Stimulated activated memory B cell treated with anti-CD40 and anti-IgM and Interleukin-4, amounts not matched to agents 10 μg/mL and 1 μg/mL and 100 μg/mL, for 72 hours (primary cell): Measurements from ENCODE around the gene SLC13A4.
A peak's percentile ranks its signal among the peaks of the same experiment; 100 is the strongest.
"Not testable (repeated sequence)": the region's sequence is repeated elsewhere in the genome, so short reads cannot be mapped to it uniquely, and the experiment has no call there.

Experiments used
- ATAC-seq: fragments of 150-1000 bp; cut with Tn5 transposase; 2 replicates; pipeline ENCODE4 v1.10.0; 2021
- H3K27ac Mint-ChIP-seq: one replicate; pipeline ENCODE4 v1.8.0; 2022; ENCODE audit warnings: mild to moderate bottlenecking, mixed read lengths
- H3K27me3 Mint-ChIP-seq: one replicate; pipeline ENCODE4 v1.8.0; 2022; ENCODE audit warnings: mixed read lengths
- H3K36me3 Mint-ChIP-seq: one replicate; pipeline ENCODE4 v1.8.0; 2022; ENCODE audit warnings: mixed read lengths
- H3K4me1 Mint-ChIP-seq: one replicate; pipeline ENCODE4 v1.8.0; 2022; ENCODE audit warnings: mixed read lengths
- H3K4me3 Mint-ChIP-seq: one replicate; pipeline ENCODE4 v1.8.0; 2022; ENCODE audit warnings: mild to moderate bottlenecking, moderate library complexity, mixed read lengths
- H3K9me3 Mint-ChIP-seq: one replicate; pipeline ENCODE4 v1.8.0; 2022; ENCODE audit warnings: mixed read lengths

Gene SLC13A4

GRCh38 chr7:135737306-135737647, 9.3 kb upstream of the SLC13A4 start:
- H3K4me3 Mint-ChIP-seq, H3K9me3 Mint-ChIP-seq, ATAC-seq, H3K4me1 Mint-ChIP-seq, H3K27ac Mint-ChIP-seq, H3K36me3 Mint-ChIP-seq: not testable (repeated sequence)
- peaks cover 60% of the 10 kb centered on the region for H3K27me3 Mint-ChIP-seq

- Mint-ChIP-seq H3K36me3 (no peaks in the 10 kb centered on the region), H3K9me3 (no peaks in the 10 kb centered on the region), H3K4me1 (no peaks in the 10 kb centered on the region), H3K27me3 (peaks cover 54% of the 10 kb centered on the region), H3K4me3 (no peak overlapping the region), H3K27ac (no peak overlapping the region)
- ATAC-seq: no peak
Observed at GRCh38 chr7:135736586-135737305, 8.8 kb upstream of the SLC13A4 start.

- H3K9me3 Mint-ChIP-seq: no peaks in the 10 kb centered on the region
- ATAC-seq: no peak
- no peaks in the 10 kb centered on the region for H3K36me3 Mint-ChIP-seq
- H3K4me3 Mint-ChIP-seq: no peak overlapping the region
- H3K4me1 Mint-ChIP-seq: no peaks in the 10 kb centered on the region
- H3K27ac Mint-ChIP-seq: no peak overlapping the region
- peaks cover 47% of the 10 kb centered on the region for H3K27me3 Mint-ChIP-seq
Observed at GRCh38 chr7:135734343-135734689, 6.3 kb upstream of the SLC13A4 start.

GRCh38 chr7:135733603-135734342, 5.8 kb upstream of the SLC13A4 start:
- no peak for ATAC-seq
- H3K27ac Mint-ChIP-seq: no peak overlapping the region
- no peaks in the 10 kb centered on the region for H3K9me3 Mint-ChIP-seq
- no peak overlapping the region for H3K4me3 Mint-ChIP-seq
- H3K4me1 Mint-ChIP-seq: no peaks in the 10 kb centered on the region
- no peaks in the 10 kb centered on the region for H3K36me3 Mint-ChIP-seq
- H3K27me3 Mint-ChIP-seq: peaks cover 46% of the 10 kb centered on the region

GRCh38 chr7:135731131-135731530, 3.1 kb upstream of the SLC13A4 start:
- H3K9me3 Mint-ChIP-seq: no peaks in the 10 kb centered on the region
- no peaks in the 10 kb centered on the region for H3K36me3 Mint-ChIP-seq
- no peaks in the 10 kb centered on the region for H3K4me1 Mint-ChIP-seq
- peak; percentile 26 for ATAC-seq
- H3K4me3 Mint-ChIP-seq: no peak overlapping the region
- no peak overlapping the region for H3K27ac Mint-ChIP-seq
- peaks cover 43% of the 10 kb centered on the region for H3K27me3 Mint-ChIP-seq

- ATAC-seq: no peak
- Mint-ChIP-seq H3K27ac (no peak overlapping the region), H3K4me3 (no peak overlapping the region), H3K9me3 (no peaks in the 10 kb centered on the region), H3K36me3 (no peaks in the 10 kb centered on the region), H3K4me1 (no peaks in the 10 kb centered on the region), H3K27me3 (peaks cover 39% of the 10 kb centered on the region)
Observed at GRCh38 chr7:135729230-135729629, 1.2 kb upstream of the SLC13A4 start.

- no peaks in the 10 kb centered on the region for H3K4me1 Mint-ChIP-seq
- no peak for ATAC-seq
- H3K36me3 Mint-ChIP-seq: no peaks in the 10 kb centered on the region
- peaks cover 43% of the 10 kb centered on the region for H3K27me3 Mint-ChIP-seq
- H3K9me3 Mint-ChIP-seq: no peaks in the 10 kb centered on the region
- H3K4me3 Mint-ChIP-seq: no peak overlapping the region
- no peak overlapping the region for H3K27ac Mint-ChIP-seq
Observed at GRCh38 chr7:135726911-135727673, 894 bp downstream of the SLC13A4 start.

- H3K27me3 Mint-ChIP-seq: peaks cover 50% of the 10 kb centered on the region
- ATAC-seq: no peak
- H3K36me3 Mint-ChIP-seq: no peaks in the 10 kb centered on the region
- no peaks in the 10 kb centered on the region for H3K4me1 Mint-ChIP-seq
- no peak overlapping the region for H3K27ac Mint-ChIP-seq
- no peak overlapping the region for H3K4me3 Mint-ChIP-seq
- no peaks in the 10 kb centered on the region for H3K9me3 Mint-ChIP-seq
Observed at GRCh38 chr7:135726276-135726788, 1.7 kb downstream of the SLC13A4 start.

GRCh38 chr7:135723411-135723810, 4.6 kb downstream of the SLC13A4 start:
- Mint-ChIP-seq H3K27me3 (peaks cover 66% of the 10 kb centered on the region), H3K4me3 (no peak overlapping the region), H3K4me1 (no peaks in the 10 kb centered on the region), H3K27ac (no peak overlapping the region), H3K36me3 (no peaks in the 10 kb centered on the region), H3K9me3 (no peaks in the 10 kb centered on the region)
- no peak for ATAC-seq

- no peaks in the 10 kb centered on the region for H3K9me3 Mint-ChIP-seq
- H3K4me3 Mint-ChIP-seq: no peak overlapping the region
- H3K27me3 Mint-ChIP-seq: peaks cover 52% of the 10 kb centered on the region
- no peaks in the 10 kb centered on the region for H3K36me3 Mint-ChIP-seq
- no peak overlapping the region for H3K27ac Mint-ChIP-seq
- H3K4me1 Mint-ChIP-seq: no peaks in the 10 kb centered on the region
- no peak for ATAC-seq
Observed at GRCh38 chr7:135721198-135721820, 6.7 kb downstream of the SLC13A4 start.

- Mint-ChIP-seq H3K27me3 (peaks cover 44% of the 10 kb centered on the region), H3K4me1 (no peaks in the 10 kb centered on the region), H3K9me3 (no peaks in the 10 kb centered on the region), H3K27ac (no peak overlapping the region), H3K4me3 (no peak overlapping the region), H3K36me3 (no peaks in the 10 kb centered on the region)
- no peak for ATAC-seq
Observed at GRCh38 chr7:135719688-135720087, 8.3 kb downstream of the SLC13A4 start.

GRCh38 chr7:135718794-135719437, 9.1 kb downstream of the SLC13A4 start:
- no peak for ATAC-seq
- Mint-ChIP-seq H3K27me3 (peaks cover 36% of the 10 kb centered on the region), H3K4me1 (no peaks in the 10 kb centered on the region), H3K36me3 (no peaks in the 10 kb centered on the region), H3K9me3 (no peaks in the 10 kb centered on the region), H3K4me3 (no peak overlapping the region), H3K27ac (no peak overlapping the region)

- H3K4me1 Mint-ChIP-seq: no peaks in the 10 kb centered on the region
- no peaks in the 10 kb centered on the region for H3K36me3 Mint-ChIP-seq
- peaks cover 29% of the 10 kb centered on the region for H3K27me3 Mint-ChIP-seq
- no peak overlapping the region for H3K27ac Mint-ChIP-seq
- no peak for ATAC-seq
- no peaks in the 10 kb centered on the region for H3K9me3 Mint-ChIP-seq
- no peak overlapping the region for H3K4me3 Mint-ChIP-seq
Observed at GRCh38 chr7:135718219-135718618, 9.8 kb downstream of the SLC13A4 start.

GRCh38 chr7:135717693-135718092, 10.3 kb downstream of the SLC13A4 start:
- no peaks in the 10 kb centered on the region for H3K4me1 Mint-ChIP-seq
- H3K36me3 Mint-ChIP-seq: no peaks in the 10 kb centered on the region
- no peak overlapping the region for H3K27ac Mint-ChIP-seq

More at GRCh38 chr7:135717693-135718092, 10.3 kb downstream of the SLC13A4 start:
- peaks cover 29% of the 10 kb centered on the region for H3K27me3 Mint-ChIP-seq
- H3K4me3 Mint-ChIP-seq: no peak overlapping the region
- no peaks in the 10 kb centered on the region for H3K9me3 Mint-ChIP-seq
- no peak for ATAC-seq
